CD4-positive, alpha-beta T cell treated with Interleukin-21 for 1 hour (primary cell): ENCODE measurements around the gene TMED5.
"Not testable (repeated sequence)": the region's sequence is repeated elsewhere in the genome, so short reads cannot be mapped to it uniquely, and the experiment has no call there.

ENCODE experiments used
- DNase-seq: peaks from one replicate; pipeline ENCODE4 v3.0.0-alpha.2; 2020

The TMED5 gene

GRCh38 chr1:93171549-93172034 is 8.6 kb downstream of the TMED5 start:
- DNase-seq: no peak

GRCh38 chr1:93170141-93170678 is 10.0 kb downstream of the TMED5 start:
- not testable (repeated sequence) for DNase-seq

- DNase-seq: no peak
Observed at GRCh38 chr1:93167006-93167405, 13.2 kb downstream of the TMED5 start.

GRCh38 chr1:93165895-93166294 is 14.3 kb downstream of the TMED5 start:
- DNase-seq: not testable (repeated sequence)

GRCh38 chr1:93164816-93165215 is 15.4 kb downstream of the TMED5 start:
- no peak for DNase-seq

- not testable (repeated sequence) for DNase-seq
Observed at GRCh38 chr1:93163314-93163713, 16.9 kb downstream of the TMED5 start.

- no peak for DNase-seq
Observed at GRCh38 chr1:93159337-93159736, 20.9 kb downstream of the TMED5 start.

- no peak for DNase-seq
Observed at GRCh38 chr1:93155335-93155734, 24.9 kb downstream of the TMED5 start.

GRCh38 chr1:93154898-93155297 is 25.3 kb downstream of the TMED5 start:
- no peak for DNase-seq

GRCh38 chr1:93152835-93153234 is 27.4 kb downstream of the TMED5 start:
- DNase-seq: no peak

- no peak for DNase-seq
Observed at GRCh38 chr1:93151474-93151873, 28.7 kb downstream of the TMED5 start.

GRCh38 chr1:93150729-93151128 is 29.5 kb downstream of the TMED5 start:
- no peak for DNase-seq

GRCh38 chr1:93148001-93148400 is 32.2 kb downstream of the TMED5 start:
- no peak for DNase-seq

- no peak for DNase-seq
Observed at GRCh38 chr1:93143769-93144168, 36.4 kb downstream of the TMED5 start.

GRCh38 chr1:93143136-93143535 is 37.1 kb downstream of the TMED5 start:
- no peak for DNase-seq

- DNase-seq: no peak
Observed at GRCh38 chr1:93142161-93142560, 38.1 kb downstream of the TMED5 start.

GRCh38 chr1:93140106-93140505 is 40.1 kb downstream of the TMED5 start:
- no peak for DNase-seq

GRCh38 chr1:93137604-93138292 is 42.5 kb downstream of the TMED5 start:
- no peak for DNase-seq

GRCh38 chr1:93136445-93136844 is 43.8 kb downstream of the TMED5 start:
- DNase-seq: no peak

- no peak for DNase-seq
Observed at GRCh38 chr1:93132638-93133037, 47.6 kb downstream of the TMED5 start.

GRCh38 chr1:93129507-93130099 is 50.6 kb downstream of the TMED5 start:
- DNase-seq: no peak

- no peak for DNase-seq
Observed at GRCh38 chr1:93124556-93125355, 55.5 kb downstream of the TMED5 start.

GRCh38 chr1:93123201-93123783 is 56.9 kb downstream of the TMED5 start:
- no peak for DNase-seq
